HG03457 (cell line): ENCODE results near the gene ZNF778.
"Not testable (repeated sequence)": the region's sequence is repeated elsewhere in the genome, so short reads cannot be mapped to it uniquely, and the experiment has no call there.

Experiments used
- ATAC-seq: cut with Tn5 transposase; IDR thresholded peaks from one replicate; pipeline ENCODE4 v1.9.1; 2021; ENCODE audit warnings: moderate number of reproducible peaks; ENCODE audit not compliant: unreplicated experiment

ZNF778 gene

DNA sequence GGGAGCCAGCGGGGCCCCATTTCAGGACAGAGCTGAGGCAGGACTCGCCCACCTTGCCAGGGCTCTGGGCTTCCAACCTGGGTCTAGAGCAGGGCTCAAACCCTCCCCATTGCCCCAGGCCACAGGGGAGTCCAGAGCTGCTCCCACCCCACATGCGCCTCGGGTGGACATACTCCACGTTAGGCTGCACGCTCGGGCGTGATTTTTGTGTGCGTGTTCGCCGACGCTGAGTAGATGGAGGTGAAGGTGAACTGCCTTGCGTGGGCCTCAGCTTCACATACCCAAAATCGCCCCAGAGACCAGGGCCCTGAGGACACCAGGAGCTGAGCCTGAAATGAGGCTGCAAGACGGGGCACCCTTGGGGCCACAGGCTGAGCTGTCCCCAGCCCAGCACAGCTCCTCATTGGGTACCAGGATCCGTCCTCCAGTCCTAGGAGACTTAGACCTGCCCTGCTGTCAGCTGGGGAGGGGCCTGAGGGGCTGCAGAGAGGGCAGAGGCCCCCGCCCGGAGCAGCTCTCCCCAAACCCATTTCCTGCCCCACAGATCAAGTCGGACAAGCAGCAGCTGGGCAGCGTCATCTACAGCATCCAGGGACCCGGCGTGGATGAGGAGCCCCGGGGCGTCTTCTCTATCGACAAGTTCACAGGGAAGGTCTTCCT lies 37.7 kb upstream of the ZNF778 start:
- no peak for ATAC-seq

GRCh38 chr16:89183463-89183862 lies 34.0 kb upstream of the ZNF778 start:
- no peak for ATAC-seq

DNA sequence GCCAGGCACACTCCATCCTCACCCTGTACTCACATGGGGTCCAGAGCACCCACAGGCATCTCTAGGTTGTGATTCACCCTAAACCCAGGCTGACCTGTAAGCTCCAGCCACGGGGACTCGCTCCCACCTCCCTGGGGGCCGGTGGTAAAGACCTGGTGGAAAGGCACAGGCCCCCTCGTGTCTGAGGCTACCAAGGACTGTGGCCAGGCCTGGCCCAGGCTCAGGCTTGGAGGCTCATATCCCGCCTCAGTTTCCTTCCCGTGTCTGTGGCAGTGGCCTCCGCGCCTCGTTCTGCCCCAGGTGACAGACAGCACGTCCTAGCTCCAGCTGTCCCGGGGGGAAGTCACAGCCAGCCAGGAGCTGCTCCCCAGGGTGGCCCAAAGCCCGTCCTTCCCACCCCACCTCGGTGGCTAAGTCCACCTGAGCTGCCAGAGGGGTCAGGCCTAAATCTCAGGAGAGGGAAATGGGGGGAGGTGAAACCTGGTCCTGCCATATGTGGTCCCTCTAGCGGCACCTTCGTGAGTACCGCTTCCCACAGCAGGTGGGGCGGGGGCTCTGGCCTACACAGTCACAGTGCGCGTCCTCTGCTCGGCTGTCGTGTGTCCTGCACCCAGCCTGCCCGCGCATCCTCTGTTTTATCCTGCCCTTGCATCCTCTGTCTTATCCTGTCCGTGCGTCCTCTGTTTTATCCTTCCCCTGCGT lies 33.4 kb upstream of the ZNF778 start:
- ATAC-seq: no peak

DNA sequence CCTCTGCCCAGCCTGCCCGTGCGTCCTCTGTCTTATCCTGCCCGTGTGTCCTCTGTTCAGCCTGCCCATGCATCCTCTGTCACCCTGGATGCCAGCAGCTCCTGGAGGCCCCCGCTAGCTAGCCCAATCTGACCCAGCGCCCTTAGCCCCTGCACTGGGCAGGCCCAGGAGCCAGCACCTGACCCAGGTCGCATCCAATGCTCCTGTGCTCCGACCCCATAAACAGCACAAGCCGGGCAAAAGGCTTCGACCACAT lies 32.9 kb upstream of the ZNF778 start:
- no peak for ATAC-seq

DNA sequence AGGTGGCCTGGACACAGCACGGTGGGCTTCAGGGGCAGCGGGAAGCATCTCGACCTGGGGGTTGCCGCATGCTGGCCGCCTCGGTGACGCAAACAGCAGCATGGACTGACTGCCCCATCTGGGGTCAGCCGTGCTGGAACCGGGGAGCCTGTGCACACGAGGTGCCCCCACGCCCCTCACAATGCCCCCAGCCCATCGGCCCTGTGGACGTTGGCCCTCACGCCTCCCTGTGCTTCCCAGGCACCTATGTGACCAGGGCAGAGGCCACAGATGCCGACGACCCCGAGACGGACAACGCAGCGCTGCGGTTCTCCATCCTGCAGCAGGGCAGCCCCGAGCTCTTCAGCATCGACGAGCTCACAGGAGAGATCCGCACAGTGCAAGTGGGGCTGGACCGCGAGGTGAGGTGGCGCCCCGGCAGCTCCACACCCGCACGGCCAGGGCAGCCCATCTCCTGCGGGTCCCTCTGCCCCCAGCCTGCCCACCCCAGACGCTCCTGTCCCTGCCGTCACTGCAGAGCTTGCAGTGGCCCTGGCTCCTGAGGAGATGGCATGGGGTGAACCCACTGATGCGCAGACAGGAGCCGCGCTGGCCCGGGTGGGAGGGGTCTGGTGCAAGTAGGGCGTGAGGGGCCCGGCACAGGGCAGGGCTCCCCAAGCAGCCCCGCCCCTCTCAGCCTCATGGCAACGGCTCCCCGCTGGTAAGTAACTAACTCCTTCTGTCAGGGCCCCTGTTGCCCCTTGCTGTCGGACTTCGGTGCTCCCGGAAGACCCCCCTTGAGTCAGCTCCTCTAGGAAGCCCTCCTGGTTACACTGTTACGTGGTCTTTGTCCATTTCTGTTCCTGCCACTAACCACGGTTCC lies 32.3 kb upstream of the ZNF778 start:
- ATAC-seq: no peak

DNA sequence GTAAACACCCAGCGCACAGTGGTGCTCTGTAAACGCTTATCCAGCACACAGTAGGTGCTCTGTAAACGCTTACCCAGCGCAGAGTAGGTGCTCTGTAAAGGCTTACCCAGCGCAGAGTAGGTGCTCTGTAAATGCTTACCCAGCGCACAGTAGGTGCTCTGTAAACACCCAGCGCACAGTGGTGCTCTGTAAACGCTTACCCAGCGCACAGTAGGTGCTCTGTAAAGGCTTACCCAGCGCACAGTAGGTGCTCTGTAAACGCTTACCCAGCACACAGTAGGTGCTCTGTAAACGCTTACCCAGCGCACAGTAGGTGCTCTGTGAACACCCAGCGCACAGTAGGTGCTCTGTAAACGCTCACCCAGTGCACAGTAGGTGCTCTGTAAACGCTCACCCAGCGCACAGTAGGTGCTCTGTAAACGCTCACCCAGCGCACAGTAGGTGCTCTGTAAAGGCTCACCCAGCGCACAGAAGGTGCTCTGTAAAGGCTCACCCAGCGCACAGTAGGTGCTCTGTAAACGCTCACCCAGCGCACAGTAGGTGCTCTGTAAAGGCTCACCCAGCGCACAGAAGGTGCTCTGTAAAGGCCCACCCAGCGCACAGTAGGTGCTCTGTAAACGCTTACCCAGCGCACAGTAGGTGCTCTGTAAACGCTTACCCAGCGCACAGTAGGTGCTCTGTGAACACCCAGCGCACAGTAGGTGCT lies 31.5 kb upstream of the ZNF778 start:
- not testable (repeated sequence) for ATAC-seq

GRCh38 chr16:89186593-89187031 lies 30.9 kb upstream of the ZNF778 start:
- not testable (repeated sequence) for ATAC-seq

DNA sequence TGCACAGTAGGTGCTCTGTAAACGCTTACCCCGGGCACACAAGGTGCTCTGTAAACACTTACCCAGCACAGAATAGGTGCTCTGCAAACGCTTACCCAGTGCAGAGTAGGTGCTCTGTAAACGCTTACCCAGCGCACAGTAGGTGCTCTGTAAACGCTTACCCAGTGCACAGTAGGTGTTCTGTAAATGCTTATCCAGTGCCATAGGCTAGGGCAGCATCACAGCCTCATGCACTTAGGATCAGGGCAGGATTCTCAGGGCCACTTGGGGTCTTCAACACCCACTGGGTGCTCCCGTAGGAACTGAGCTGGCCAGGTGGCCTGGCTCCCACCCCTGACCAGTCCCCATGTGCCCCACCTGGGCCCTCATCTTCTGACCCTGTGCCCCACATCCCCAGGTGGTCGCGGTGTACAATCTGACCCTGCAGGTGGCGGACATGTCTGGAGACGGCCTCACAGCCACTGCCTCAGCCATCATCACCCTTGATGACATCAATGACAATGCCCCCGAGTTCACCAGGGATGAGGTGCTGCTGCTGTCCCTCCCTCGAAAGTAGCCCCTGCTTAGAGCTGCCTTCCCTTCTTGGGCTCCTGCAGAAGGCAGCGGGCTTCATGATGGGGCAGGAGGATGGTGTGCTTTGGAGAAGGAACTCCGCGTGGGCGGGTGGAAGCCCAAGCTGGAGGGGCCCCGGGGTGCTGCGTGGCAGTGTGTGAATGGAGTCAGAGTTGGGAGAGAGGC lies 30.3 kb upstream of the ZNF778 start:
- no peak for ATAC-seq

DNA sequence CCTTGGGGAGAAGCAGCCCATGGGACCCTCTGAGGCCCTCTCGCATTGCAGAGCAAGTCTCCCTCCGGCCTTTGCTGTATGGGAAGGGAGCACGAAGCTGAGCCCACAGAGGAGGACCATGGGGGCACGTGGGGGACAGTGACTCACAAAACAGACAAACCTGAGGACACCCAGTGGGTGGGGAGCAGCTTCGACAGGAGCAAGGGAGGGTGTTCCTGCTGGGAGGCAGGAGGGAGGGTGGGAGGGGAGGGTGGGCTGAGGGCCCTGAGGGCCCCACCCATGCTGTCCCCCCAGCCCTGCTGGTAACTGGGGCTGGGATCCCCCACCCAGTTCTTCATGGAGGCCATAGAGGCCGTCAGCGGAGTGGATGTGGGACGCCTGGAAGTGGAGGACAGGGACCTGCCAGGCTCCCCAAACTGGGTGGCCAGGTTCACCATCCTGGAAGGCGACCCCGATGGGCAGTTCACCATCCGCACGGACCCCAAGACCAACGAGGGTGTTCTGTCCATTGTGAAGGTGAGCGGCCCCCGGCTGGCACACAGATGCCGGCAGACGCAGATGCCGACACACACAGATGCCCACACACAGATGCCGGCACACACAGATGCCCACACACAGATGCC lies 29.6 kb upstream of the ZNF778 start:
- ATAC-seq: no peak

DNA sequence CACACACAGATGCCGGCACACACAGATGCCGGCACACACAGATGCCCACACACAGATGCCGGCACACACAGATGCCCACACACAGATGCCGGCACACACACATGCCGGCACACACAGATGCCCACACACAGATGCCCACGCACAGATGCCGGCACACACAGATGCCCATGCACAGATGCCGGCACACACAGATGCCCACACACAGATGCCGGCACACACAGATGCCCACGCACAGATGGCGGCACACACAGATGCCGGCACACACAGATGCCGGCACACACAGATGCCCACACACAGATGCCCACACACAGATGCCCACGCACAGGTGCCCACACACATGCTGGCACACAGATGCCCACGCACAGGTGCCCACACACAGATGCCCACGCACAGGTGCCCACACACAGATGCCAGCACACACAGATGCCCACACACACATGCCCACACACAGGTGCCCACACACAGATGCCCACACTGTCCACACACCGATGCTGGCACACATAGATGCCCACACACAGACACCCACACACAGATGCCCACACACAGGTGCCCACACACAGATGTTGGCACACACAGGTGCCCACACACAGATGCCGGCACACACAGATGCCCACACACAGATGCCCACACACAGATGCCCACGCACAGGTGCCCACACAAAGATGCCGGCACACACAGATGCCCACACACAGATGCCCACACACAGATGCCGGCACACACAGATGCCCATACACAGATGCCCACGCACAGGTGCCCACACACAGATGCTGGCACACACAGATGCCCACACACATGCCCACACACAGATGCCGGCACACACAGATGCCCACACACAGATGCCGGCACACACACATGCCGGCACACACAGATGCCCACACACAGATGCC lies 28.8 kb upstream of the ZNF778 start:
- ATAC-seq: not testable (repeated sequence)

DNA sequence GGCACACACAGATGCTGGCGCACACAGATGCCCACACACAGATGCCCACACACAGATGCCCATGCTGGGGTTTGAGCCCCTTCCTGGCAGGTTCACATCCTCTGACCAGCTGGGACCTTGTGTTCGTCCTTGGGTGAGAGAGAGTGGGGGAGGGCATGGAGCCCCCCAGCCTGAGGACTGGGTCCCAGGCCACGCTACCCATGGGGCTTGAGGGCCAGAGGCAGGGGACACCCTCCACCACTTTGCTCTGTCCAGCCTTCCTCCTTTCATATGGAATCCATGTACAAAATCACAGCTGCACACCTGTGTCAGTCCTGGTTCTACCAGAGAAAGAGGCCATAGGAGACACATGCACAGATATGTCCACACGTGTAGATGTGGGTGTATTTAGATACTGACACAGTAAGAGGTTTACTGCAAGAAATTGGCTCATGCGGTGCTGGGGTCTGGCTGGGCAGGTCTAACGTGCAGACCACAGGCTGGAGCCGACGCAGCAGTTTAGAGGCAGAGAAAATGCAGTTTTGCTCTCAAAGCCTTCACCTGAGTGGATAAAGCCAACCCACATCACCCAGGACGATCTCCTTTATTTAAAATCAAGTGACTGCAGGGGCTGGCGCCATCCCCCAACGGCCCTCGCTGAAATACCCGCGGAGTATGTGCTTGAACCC lies 28.0 kb upstream of the ZNF778 start:
- ATAC-seq: no peak

DNA sequence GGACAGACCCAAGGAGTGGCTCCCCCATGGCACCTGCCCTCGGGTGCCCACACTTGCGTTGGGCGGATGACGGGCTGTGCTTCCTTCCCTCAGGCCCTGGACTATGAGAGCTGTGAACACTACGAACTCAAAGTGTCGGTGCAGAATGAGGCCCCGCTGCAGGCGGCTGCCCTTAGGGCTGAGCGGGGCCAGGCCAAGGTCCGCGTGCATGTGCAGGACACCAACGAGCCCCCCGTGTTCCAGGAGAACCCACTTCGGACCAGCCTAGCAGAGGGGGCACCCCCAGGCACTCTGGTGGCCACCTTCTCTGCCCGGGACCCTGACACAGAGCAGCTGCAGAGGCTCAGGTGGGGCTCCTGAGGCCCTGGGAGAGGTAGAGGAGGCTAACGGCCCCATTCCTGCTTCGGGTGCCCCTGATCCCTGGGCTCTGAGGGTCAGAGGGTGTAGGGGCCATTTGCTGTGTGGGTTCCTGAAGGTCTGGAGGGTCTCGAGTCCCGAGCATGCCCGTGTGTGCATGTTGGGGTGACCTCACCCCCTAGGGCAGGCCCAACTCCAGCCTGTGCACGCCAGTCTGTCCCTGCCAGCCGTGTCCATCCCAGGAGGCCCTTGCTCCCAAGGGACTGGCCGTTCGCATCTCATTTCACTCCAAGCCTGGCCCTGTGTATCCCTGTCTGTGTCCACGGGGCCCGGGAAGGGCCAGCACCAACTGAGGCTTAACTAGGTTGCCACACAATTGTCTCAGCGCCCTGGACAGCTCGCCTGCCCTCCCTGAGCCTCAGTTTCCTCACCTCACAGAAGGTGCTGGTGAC lies 27.1 kb upstream of the ZNF778 start:
- ATAC-seq: no peak

- ATAC-seq: no peak
Measured at GRCh38 chr16:89191033-89191900, 26.2 kb upstream of the ZNF778 start.

- no peak for ATAC-seq
Measured at GRCh38 chr16:89191901-89192185, 25.7 kb upstream of the ZNF778 start.

DNA sequence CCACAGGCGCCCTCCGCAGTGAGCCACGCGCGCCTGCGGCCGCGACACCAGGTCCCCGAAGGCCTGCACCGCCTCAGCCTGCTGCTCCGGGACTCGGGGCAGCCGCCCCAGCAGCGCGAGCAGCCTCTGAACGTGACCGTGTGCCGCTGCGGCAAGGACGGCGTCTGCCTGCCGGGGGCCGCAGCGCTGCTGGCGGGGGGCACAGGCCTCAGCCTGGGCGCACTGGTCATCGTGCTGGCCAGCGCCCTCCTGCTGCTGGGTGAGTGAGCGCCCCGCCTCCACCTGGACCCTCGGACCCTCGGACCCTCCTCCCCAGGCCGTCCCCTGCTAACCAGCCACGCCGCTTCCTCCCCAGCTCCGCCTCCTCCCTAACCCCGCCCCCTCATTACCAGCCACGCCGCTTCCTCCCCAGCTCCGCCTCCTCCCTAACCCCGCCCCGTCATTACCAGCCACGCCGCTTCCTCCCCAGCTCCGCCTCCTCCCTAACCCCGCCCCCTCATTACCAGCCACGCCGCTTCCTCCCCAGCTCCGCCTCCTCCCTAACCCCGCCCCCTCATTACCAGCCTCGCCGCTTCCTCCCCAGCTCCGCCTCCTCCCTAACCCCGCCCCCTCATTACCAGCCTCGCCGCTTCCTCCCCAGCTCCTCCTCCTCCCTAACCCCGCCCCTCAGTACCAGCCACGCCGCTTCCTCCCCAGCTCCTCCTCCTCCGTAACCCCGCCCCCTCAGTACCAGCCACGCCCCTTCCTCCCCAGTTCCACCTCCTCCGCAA lies 25.1 kb upstream of the ZNF778 start:
- ATAC-seq: not testable (repeated sequence)

GRCh38 chr16:89192956-89193575 lies 24.4 kb upstream of the ZNF778 start:
- ATAC-seq: no peak
